Osteocyte (in vitro differentiated cells): ENCODE measurements around the gene PRRC2B. TPM values are rescaled to one million over a fixed set of nuclear protein-coding genes. Genes with fewer than 3 reads are reported as not detected.

ENCODE experiments used
- DNase-seq: peaks from one replicate; pipeline ENCODE4 v3.0.0; 2021; ENCODE audit warnings: mixed read lengths; ENCODE audit not compliant: unreplicated experiment; ENCODE audit errors: extremely low spot score
- H3K27ac Mint-ChIP-seq: one replicate; pipeline ENCODE4 v1.8.0; 2021; ENCODE audit warnings: mild to moderate bottlenecking, mixed read lengths; ENCODE audit not compliant: unreplicated experiment
- H3K27me3 Mint-ChIP-seq: one replicate; pipeline ENCODE4 v1.8.0; 2021; ENCODE audit warnings: mixed read lengths; ENCODE audit not compliant: unreplicated experiment
- H3K36me3 Mint-ChIP-seq: one replicate; pipeline ENCODE4 v1.8.0; 2021; ENCODE audit warnings: mixed read lengths; ENCODE audit not compliant: unreplicated experiment
- H3K4me1 Mint-ChIP-seq: one replicate; pipeline ENCODE4 v1.8.0; 2021; ENCODE audit warnings: mixed read lengths; ENCODE audit not compliant: unreplicated experiment
- H3K4me3 Mint-ChIP-seq: one replicate; pipeline ENCODE4 v1.8.0; 2021; ENCODE audit warnings: mild to moderate bottlenecking, moderate library complexity, mixed read lengths; ENCODE audit not compliant: unreplicated experiment
- H3K9me3 Mint-ChIP-seq: one replicate; pipeline ENCODE4 v1.8.0; 2021; ENCODE audit warnings: mixed read lengths; ENCODE audit not compliant: unreplicated experiment
- CTCF ChIP-seq: fragments of 200-600 bp; sonication (generic); IDR thresholded peaks from 2 replicates; pipeline ENCODE4 v1.5.0; 2021; ENCODE audit warnings: antibody characterized with exemption, mild to moderate bottlenecking, moderate library complexity
- total RNA-seq: library from RNA; stranded (reverse); gene quantifications from 2 replicates; pipeline ENCODE4 v1.2.1, GENCODE V29; 2021

Gene PRRC2B
- total RNA-seq, 1 donor from 2014 or later, result 290 TPM

- peak; percentile 20 for TF ChIP-seq CTCF
- no peaks in the 10 kb centered on the region for H3K9me3 Mint-ChIP-seq
These were observed 28.4 kb downstream of the PRRC2B start for GRCh38 chr9:131422241-131422792.

GRCh38 chr9:131423171-131423581, 29.3 kb downstream of the PRRC2B start:
- no peaks in the 10 kb centered on the region for H3K36me3 Mint-ChIP-seq
- H3K9me3 Mint-ChIP-seq, result no peaks in the 10 kb centered on the region
- no peaks in the 10 kb centered on the region for H3K27me3 Mint-ChIP-seq
- H3K27ac Mint-ChIP-seq, result peak overlapping the region; percentile 75
- H3K4me3 Mint-ChIP-seq, result no peak overlapping the region
- DNase-seq, result no peak
- peaks cover 54% of the 10 kb centered on the region for H3K4me1 Mint-ChIP-seq
- TF ChIP-seq CTCF, result no peak

More at GRCh38 chr9:131422241-131422792, 28.4 kb downstream of the PRRC2B start:
- Mint-ChIP-seq H3K27ac (peak overlapping the region; percentile 61), H3K36me3 (no peaks in the 10 kb centered on the region), H3K4me1 (peaks cover 62% of the 10 kb centered on the region), H3K4me3 (no peak overlapping the region), H3K27me3 (no peaks in the 10 kb centered on the region)
- DNase-seq, result no peak

DNA sequence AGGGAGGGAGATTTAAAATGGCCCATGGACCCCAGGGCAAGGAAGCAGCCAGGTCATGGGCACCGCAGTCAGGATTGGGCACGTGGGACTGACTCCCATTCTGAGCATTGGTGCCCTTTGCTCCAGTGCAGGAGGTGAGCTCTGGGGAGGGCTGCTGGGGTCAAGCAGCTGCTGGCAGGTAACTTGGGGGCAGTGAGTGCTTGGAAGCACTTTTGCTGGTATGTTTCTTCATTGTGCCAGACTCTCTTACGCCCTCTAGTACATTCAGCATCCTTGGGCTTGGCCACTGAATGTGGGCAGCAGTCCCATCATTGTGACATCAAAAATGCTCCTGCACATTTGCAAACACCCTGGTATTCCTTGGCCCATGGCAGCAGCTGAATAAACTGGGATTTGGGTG, 32.7 kb downstream of the PRRC2B start:
- no peak overlapping the region for H3K27ac Mint-ChIP-seq
- H3K4me1 Mint-ChIP-seq, result peaks cover 43% of the 10 kb centered on the region
- H3K27me3 Mint-ChIP-seq, result no peaks in the 10 kb centered on the region
- no peak for TF ChIP-seq CTCF
- no peaks in the 10 kb centered on the region for H3K9me3 Mint-ChIP-seq
- peaks cover 4% of the 10 kb centered on the region for H3K36me3 Mint-ChIP-seq
- no peak overlapping the region for H3K4me3 Mint-ChIP-seq
- DNase-seq, result no peak

GRCh38 chr9:131429121-131430012, 35.5 kb downstream of the PRRC2B start:
- peak overlapping the region; percentile 61 for H3K27ac Mint-ChIP-seq
- no peak for DNase-seq
- no peak overlapping the region for H3K4me3 Mint-ChIP-seq
- H3K27me3 Mint-ChIP-seq, result no peaks in the 10 kb centered on the region
- peaks cover 38% of the 10 kb centered on the region for H3K4me1 Mint-ChIP-seq
- no peaks in the 10 kb centered on the region for H3K9me3 Mint-ChIP-seq
- H3K36me3 Mint-ChIP-seq, result peaks cover 12% of the 10 kb centered on the region
- no peak for TF ChIP-seq CTCF

DNA sequence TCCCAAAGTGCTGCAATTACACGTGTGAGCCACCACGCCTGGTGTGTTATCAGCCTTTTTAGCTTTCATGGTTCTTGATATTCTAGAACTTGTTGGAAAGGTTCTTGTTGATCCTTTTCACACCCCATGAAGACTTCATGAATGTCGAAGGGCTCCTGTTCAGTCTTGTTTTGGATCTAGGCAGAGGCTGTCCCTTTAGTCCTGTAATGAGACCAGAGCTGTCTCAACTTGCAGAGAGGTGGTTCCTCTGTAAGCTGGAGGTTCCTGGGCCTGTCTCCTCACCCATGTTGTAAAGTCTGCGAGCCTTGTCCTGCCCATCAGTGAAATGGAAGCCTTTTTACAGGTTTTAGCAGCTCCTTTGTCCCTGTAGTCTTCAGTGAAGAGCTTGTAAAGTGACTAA, 38.2 kb downstream of the PRRC2B start:
- Mint-ChIP-seq H3K27me3 (no peaks in the 10 kb centered on the region), H3K36me3 (peaks cover 29% of the 10 kb centered on the region), H3K9me3 (no peaks in the 10 kb centered on the region), H3K4me1 (peaks cover 55% of the 10 kb centered on the region), H3K4me3 (no peak overlapping the region), H3K27ac (peak overlapping the region; percentile 82)
- no peak for TF ChIP-seq CTCF
- DNase-seq, result no peak
